Measurements from ENCODE around the gene DAB1. TPM values are rescaled to one million over a fixed set of nuclear protein-coding genes. Genes with fewer than 3 reads are reported as not detected.

Gene DAB1
- total RNA-seq, 1 donor from 2014 or later: 14.0 TPM

- Mint-ChIP-seq H3K4me3 (no peak overlapping the region), H3K27me3 (ENCODE audit: low read depth) (no peaks in the 10 kb centered on the region), H3K4me1 (peaks cover 24% of the 10 kb centered on the region), H3K9me3 (no peaks in the 10 kb centered on the region), H3K36me3 (ENCODE audit: low read depth) (no peaks in the 10 kb centered on the region), H3K27ac (ENCODE audit: unreplicated experiment) (no peak overlapping the region)
- no peak for DNase-seq (ENCODE audit: low read depth, low spot score)
- TF ChIP-seq CTCF (conservative IDR thresholded peaks at IDR 0.05): no peak
Observed at GRCh38 chr1:57163789-57164188, 260.1 kb downstream of the DAB1 start.

- no peaks in the 10 kb centered on the region for H3K36me3 Mint-ChIP-seq (ENCODE audit: low read depth)
Observed at GRCh38 chr1:57163325-57163724, 260.5 kb downstream of the DAB1 start.

GRCh38 chr1:57162607-57163261 is 261.1 kb downstream of the DAB1 start:
- Mint-ChIP-seq H3K27ac (ENCODE audit: unreplicated experiment) (no peak overlapping the region), H3K4me1 (peaks cover 34% of the 10 kb centered on the region), H3K27me3 (ENCODE audit: low read depth) (no peaks in the 10 kb centered on the region), H3K9me3 (no peaks in the 10 kb centered on the region), H3K36me3 (ENCODE audit: low read depth) (no peaks in the 10 kb centered on the region), H3K4me3 (no peak overlapping the region)
- no peak for DNase-seq (ENCODE audit: low read depth, low spot score)
- TF ChIP-seq CTCF (conservative IDR thresholded peaks at IDR 0.05): no peak

More at GRCh38 chr1:57163325-57163724, 260.5 kb downstream of the DAB1 start:
- TF ChIP-seq CTCF (conservative IDR thresholded peaks at IDR 0.05): no peak
- no peaks in the 10 kb centered on the region for H3K9me3 Mint-ChIP-seq
- H3K27ac Mint-ChIP-seq (ENCODE audit: unreplicated experiment): no peak overlapping the region
- no peaks in the 10 kb centered on the region for H3K27me3 Mint-ChIP-seq (ENCODE audit: low read depth)
- H3K4me3 Mint-ChIP-seq: no peak overlapping the region
- peaks cover 28% of the 10 kb centered on the region for H3K4me1 Mint-ChIP-seq
- DNase-seq (ENCODE audit: low read depth, low spot score): no peak

GRCh38 chr1:57160594-57160993 is 263.3 kb downstream of the DAB1 start:
- peaks cover 3% of the 10 kb centered on the region for H3K9me3 Mint-ChIP-seq
- no peak overlapping the region for H3K27ac Mint-ChIP-seq (ENCODE audit: unreplicated experiment)
- peaks cover 40% of the 10 kb centered on the region for H3K4me1 Mint-ChIP-seq
- no peak overlapping the region for H3K4me3 Mint-ChIP-seq
- DNase-seq (ENCODE audit: low read depth, low spot score): no peak
- no peak for TF ChIP-seq CTCF (conservative IDR thresholded peaks at IDR 0.05)
- no peaks in the 10 kb centered on the region for H3K27me3 Mint-ChIP-seq (ENCODE audit: low read depth)
- H3K36me3 Mint-ChIP-seq (ENCODE audit: low read depth): no peaks in the 10 kb centered on the region

GRCh38 chr1:57158604-57158998 is 265.3 kb downstream of the DAB1 start:
- Mint-ChIP-seq H3K9me3 (peaks cover 3% of the 10 kb centered on the region), H3K27ac (ENCODE audit: unreplicated experiment) (no peak overlapping the region), H3K27me3 (ENCODE audit: low read depth) (no peaks in the 10 kb centered on the region), H3K4me3 (no peak overlapping the region), H3K36me3 (ENCODE audit: low read depth) (no peaks in the 10 kb centered on the region), H3K4me1 (peaks cover 40% of the 10 kb centered on the region)
- DNase-seq (ENCODE audit: low read depth, low spot score): no peak
- no peak for TF ChIP-seq CTCF (conservative IDR thresholded peaks at IDR 0.05)
